ENCODE data around the gene PHF19. TPM values are rescaled to one million over a fixed set of nuclear protein-coding genes. Genes with fewer than 3 reads are reported as not detected.

The PHF19 gene
- total and polyA plus RNA-seq, 4 experiments from 2014 or later: 15.4 to 201 (median 106) TPM

DNA sequence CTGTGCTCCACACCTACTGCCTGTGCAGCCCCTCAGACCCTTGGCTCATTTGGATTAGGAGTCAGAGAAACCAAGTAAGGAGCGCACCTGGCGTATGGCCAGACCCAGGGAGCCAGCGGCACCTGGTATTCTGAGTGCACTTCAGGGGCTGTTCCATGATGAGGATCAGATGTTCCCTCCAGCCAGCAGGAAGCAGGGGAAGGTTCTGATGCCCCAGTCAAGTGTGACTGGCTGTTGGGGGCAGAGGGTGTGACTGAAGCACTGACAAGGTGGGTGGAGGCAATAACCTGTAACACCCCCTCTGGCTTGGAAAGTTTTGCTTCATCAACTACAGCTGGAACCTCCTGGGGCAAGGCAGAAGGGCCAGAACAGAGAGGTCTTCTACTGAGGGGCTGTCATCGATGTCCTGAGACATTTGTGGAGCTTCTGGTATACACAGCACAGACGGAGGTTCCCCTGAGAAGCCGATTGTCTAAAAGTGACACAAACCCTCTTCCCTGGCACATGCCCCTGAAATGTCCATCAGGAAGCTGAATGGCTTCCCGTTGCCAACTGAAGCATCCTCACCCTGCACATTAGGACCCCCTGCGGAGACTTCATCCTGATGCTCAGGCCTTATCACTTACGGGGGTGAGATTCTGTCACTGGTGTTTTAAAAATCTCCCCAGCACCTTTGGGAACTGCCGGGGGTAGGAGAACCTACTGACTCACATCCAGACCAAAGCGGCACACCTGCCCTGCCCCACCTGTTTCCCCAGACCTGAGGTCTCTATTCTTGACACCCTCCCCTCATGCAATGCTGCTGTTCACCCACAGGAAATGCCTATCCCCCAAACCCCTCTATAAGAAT, 28.6 kb upstream of the PHF19 start:
- H3K4me3 ChIP-seq (ENCODE audit: low read length in 2 of 2): no peak overlapping the region
- H3K36me3 Mint-ChIP-seq: peaks cover 61 to 79% of the 10 kb centered on the region in 2 donors
- intact Hi-C loops (cut with micrococcal nuclease): no loop called here
- no peak for DNase-seq
- POLR2A ChIA-PET (ENCODE audit: partially characterized antibody): interaction anchor here (2.7 to 74.5 kb wide), 3 partner anchors 8 to 59 kb away, joined by 10 to 5577 read pairs (median 5577); partner anchors contain the start of genes PHF19 and TRAF1
- H3K4me3 Mint-ChIP-seq: peak overlapping the region in 6 of 8 donors; percentile 9 to 73 (median 54)
- no peaks in the 10 kb centered on the region for H3K9me3 ChIP-seq (ENCODE audit: control insufficient read depth in 1 of 2, low read length in 2 of 2)
- no peaks in the 10 kb centered on the region for H3K27me3 Mint-ChIP-seq
- peaks cover 38% of the 10 kb centered on the region for H3K36me3 ChIP-seq (ENCODE audit: insufficient read depth, low read length)
- peak overlapping the region; percentile 93 to 99 (median 98) for H3K27ac Mint-ChIP-seq
- CTCF ChIA-PET (ENCODE audit: partially characterized antibody): interaction anchor here (1.4 to 7.1 kb wide), 7 partner anchors 10 to 37 kb away, joined by 3 to 47 read pairs (median 8); no protein-coding TSS in a partner anchor
- H3K27me3 ChIP-seq (ENCODE audit: insufficient read depth, low read length): no peaks in the 10 kb centered on the region
- no peaks in the 10 kb centered on the region for H3K9me3 Mint-ChIP-seq
- peaks cover 91% of the 10 kb centered on the region for H3K4me1 ChIP-seq (ENCODE audit: insufficient read depth, low read length)
- H3K4me1 Mint-ChIP-seq: peaks cover 57 to 88% (median 78%) of the 10 kb centered on the region in 4 donors
- H3K27ac ChIP-seq (ENCODE audit: low read depth, low read length): peak overlapping the region; percentile 79

DNA sequence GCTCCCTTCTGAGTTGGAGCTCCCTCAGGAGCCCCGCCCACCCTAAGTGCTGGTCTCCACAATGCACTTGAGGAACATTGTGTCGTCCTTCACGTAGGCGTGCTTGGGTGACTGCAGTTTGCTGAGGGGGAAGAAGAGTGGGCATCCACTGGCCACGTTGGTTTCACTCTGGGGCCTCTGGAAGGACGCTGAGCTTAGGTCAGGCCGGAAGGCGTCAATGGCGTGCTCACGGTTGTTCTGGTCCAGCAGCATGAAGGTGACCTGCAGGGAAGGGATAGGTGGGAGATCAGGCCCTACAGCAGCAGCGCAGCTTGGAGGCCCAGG, 28.0 kb upstream of the PHF19 start:
- DNase-seq: no peak
- Histone ChIP-seq H3K4me1 (ENCODE audit: insufficient read depth, low read length) (peaks cover 91% of the 10 kb centered on the region), H3K27me3 (ENCODE audit: insufficient read depth, low read length) (no peaks in the 10 kb centered on the region), H3K36me3 (ENCODE audit: insufficient read depth, low read length) (peaks cover 34% of the 10 kb centered on the region), H3K27ac (ENCODE audit: low read depth, low read length) (peak overlapping the region; percentile 79), H3K4me3 (ENCODE audit: low read length in 2 of 2) (no peak overlapping the region), H3K9me3 (ENCODE audit: control insufficient read depth in 1 of 2, low read length in 2 of 2) (no peaks in the 10 kb centered on the region)
- intact Hi-C loops (cut with micrococcal nuclease): loop anchor here (1.0 kb wide), 2 partner anchors 13 to 31 kb away; no protein-coding TSS in a partner anchor
- Mint-ChIP-seq H3K27me3 (no peaks in the 10 kb centered on the region), H3K36me3 (peaks cover 55 to 76% of the 10 kb centered on the region in 2 donors), H3K4me3 (peak overlapping the region in 5 of 8 donors; percentile 9 to 73 (median 55)), H3K27ac (peak overlapping the region; percentile 93 to 99 (median 98)), H3K9me3 (no peaks in the 10 kb centered on the region), H3K4me1 (peaks cover 56 to 87% (median 75%) of the 10 kb centered on the region in 4 donors)
- ChIA-PET POLR2A (ENCODE audit: partially characterized antibody) (interaction anchor here (1.4 to 74.5 kb wide), 4 partner anchors 9 to 62 kb away, joined by 4 to 5577 read pairs (median 2794); partner anchors contain the start of genes PHF19, PSMD5 and TRAF1), CTCF (ENCODE audit: partially characterized antibody) (interaction anchor here (0.9 to 7.1 kb wide), 10 partner anchors 11 to 36 kb away, joined by 3 to 47 read pairs (median 8); no protein-coding TSS in a partner anchor)

DNA sequence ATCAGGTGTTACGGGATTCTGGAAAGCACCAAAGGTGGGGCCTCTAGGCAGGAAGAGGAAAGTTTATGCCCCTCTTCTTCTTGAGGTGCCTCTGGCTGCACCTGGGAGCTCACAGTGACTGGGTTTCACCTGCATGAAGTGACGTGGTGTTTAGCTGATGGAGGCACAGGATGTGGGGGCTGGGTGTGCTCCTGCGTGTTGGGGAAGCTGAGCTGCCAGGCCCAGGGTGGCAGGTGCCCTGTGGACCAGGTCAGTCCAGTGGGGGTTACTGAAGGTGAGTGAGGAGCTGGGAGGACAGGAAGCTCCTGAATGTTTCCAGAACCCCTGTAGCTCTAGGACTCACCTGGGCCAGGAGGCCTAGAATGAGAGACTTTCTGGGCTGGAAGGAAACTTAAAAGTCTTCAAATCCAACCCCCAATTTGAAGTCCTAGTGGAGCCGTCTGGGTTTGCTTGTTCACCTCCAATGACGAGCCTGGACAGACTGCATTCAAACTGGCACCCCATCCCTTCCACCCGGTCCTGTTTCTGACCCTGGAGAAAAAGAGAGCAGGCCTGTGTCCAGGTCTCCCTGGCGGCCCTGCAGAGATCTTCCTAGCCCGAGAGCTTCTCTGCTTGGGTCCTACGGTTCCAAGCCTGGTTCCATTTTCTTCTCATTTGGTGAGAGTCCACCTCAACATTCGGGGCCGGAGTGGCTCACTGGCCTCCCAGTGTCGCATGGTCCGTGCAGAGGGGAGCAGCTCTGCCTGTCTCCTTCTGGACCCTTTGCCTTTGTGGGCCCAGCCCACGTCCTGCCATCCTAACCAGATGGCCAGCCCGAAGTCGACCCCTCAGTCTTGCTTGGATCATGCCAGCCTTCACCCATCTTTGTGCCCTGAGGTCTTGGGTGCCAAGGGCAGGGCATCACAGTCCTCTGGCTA, 27.3 kb upstream of the PHF19 start:
- H3K27me3 Mint-ChIP-seq: no peaks in the 10 kb centered on the region
- Histone ChIP-seq H3K27ac (ENCODE audit: low read depth, low read length) (peak overlapping the region; percentile 79), H3K36me3 (ENCODE audit: insufficient read depth, low read length) (peaks cover 28% of the 10 kb centered on the region), H3K4me3 (ENCODE audit: low read length in 2 of 2) (no peak overlapping the region), H3K9me3 (ENCODE audit: control insufficient read depth in 1 of 2, low read length in 2 of 2) (no peaks in the 10 kb centered on the region), H3K4me1 (ENCODE audit: insufficient read depth, low read length) (peaks cover 91% of the 10 kb centered on the region), H3K27me3 (ENCODE audit: insufficient read depth, low read length) (no peaks in the 10 kb centered on the region)
- H3K27ac Mint-ChIP-seq: peak overlapping the region; percentile 93 to 99 (median 98)
- ChIA-PET CTCF (ENCODE audit: partially characterized antibody) (interaction anchor here (0.9 to 7.1 kb wide), 16 partner anchors 8 to 77 kb away, joined by 3 to 47 read pairs (median 4); partner anchors contain the start of genes PHF19 and PSMD5), POLR2A (ENCODE audit: partially characterized antibody) (interaction anchor here (1.1 to 74.5 kb wide), 6 partner anchors 9 to 143 kb away, joined by 3 to 5577 read pairs (median 9); partner anchors contain the start of genes FBXW2, PHF19, PSMD5 and TRAF1)
- peak overlapping the region in 7 of 8 donors; percentile 55 to 75 (median 72) for H3K4me3 Mint-ChIP-seq
- peaks cover 55 to 88% (median 71%) of the 10 kb centered on the region in 4 donors for H3K4me1 Mint-ChIP-seq
- peak; percentile 76 to 89 (median 80) for DNase-seq
- no peaks in the 10 kb centered on the region for H3K9me3 Mint-ChIP-seq
- peaks cover 52 to 70% of the 10 kb centered on the region in 2 donors for H3K36me3 Mint-ChIP-seq
- intact Hi-C loops (cut with micrococcal nuclease): loop anchor here (1.0 kb wide), 2 partner anchors 12 to 32 kb away; no protein-coding TSS in a partner anchor

DNA sequence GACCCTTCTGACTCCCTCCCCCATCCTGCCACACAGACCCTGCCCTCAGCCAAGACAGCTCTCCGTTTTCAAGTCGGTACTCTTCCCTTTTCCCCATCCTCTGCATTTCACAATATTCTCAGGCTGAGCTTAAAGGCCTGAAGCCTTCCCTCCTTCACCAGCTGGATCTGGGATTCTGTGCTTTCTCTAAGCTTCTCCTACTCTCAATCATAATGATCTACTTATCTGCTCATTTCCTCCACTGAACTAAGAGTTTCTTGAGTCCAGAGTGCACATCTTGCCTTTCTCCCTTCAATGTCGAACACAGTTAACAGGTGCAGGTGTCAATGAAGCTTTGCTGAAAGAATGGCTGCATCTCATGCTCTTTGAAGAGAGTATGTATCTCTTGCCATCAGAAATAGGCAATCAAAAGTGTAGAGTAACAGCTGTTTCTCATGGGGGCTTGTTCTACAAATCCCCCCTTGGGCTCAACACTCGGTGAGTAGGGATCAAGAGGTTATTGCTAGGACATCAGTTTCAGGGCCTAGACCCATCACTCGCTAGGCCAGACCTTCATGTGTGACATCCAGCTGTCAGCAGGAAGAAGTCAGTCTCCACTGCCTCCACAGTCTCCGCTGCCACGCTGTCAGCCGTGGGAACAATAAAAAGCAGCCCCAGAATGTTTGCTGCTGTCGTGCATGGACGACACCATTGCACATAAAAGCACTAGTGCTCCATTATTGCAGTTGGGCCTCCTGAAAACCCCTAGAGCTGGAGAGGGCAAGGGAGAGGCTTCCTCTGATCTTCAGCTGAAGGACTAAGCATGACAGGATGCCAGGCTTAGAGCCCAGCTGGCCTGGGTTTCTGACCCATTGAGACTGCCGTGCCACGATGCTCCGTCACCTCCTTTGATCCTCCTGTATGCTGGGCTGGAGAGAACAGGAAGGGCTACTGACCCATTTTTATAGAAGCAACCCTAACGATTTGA, 25.9 kb upstream of the PHF19 start:
- peaks cover 46 to 63% of the 10 kb centered on the region in 2 donors for H3K36me3 Mint-ChIP-seq
- peak overlapping the region in 7 of 8 donors; percentile 10 to 73 (median 55) for H3K4me3 Mint-ChIP-seq
- H3K9me3 ChIP-seq (ENCODE audit: control insufficient read depth in 1 of 2, low read length in 2 of 2): no peaks in the 10 kb centered on the region
- peak in 1 of 5 donors; percentile 16 for DNase-seq
- H3K27me3 Mint-ChIP-seq: no peaks in the 10 kb centered on the region
- intact Hi-C loops (cut with micrococcal nuclease): no loop called here
- H3K4me1 ChIP-seq (ENCODE audit: insufficient read depth, low read length): peaks cover 93% of the 10 kb centered on the region
- no peaks in the 10 kb centered on the region for H3K27me3 ChIP-seq (ENCODE audit: insufficient read depth, low read length)
- H3K4me3 ChIP-seq (ENCODE audit: low read length in 2 of 2): peak overlapping the region in 1 of 2 donors; percentile 7
- H3K36me3 ChIP-seq (ENCODE audit: insufficient read depth, low read length): peaks cover 21% of the 10 kb centered on the region
- peaks cover 58 to 89% (median 74%) of the 10 kb centered on the region in 4 donors for H3K4me1 Mint-ChIP-seq
- H3K27ac Mint-ChIP-seq: peak overlapping the region; percentile 93 to 99 (median 98)
- H3K27ac ChIP-seq (ENCODE audit: low read depth, low read length): peak overlapping the region; percentile 79
- CTCF ChIA-PET (ENCODE audit: partially characterized antibody): interaction anchor here (0.7 to 7.1 kb wide), 10 partner anchors 9 to 79 kb away, joined by 3 to 47 read pairs (median 4); no protein-coding TSS in a partner anchor
- POLR2A ChIA-PET (ENCODE audit: partially characterized antibody): interaction anchor here (2.3 to 74.5 kb wide), 4 partner anchors 10 to 110 kb away, joined by 8 to 5577 read pairs (median 2794); partner anchors contain the start of genes FBXW2, PHF19 and TRAF1
- no peaks in the 10 kb centered on the region for H3K9me3 Mint-ChIP-seq

DNA sequence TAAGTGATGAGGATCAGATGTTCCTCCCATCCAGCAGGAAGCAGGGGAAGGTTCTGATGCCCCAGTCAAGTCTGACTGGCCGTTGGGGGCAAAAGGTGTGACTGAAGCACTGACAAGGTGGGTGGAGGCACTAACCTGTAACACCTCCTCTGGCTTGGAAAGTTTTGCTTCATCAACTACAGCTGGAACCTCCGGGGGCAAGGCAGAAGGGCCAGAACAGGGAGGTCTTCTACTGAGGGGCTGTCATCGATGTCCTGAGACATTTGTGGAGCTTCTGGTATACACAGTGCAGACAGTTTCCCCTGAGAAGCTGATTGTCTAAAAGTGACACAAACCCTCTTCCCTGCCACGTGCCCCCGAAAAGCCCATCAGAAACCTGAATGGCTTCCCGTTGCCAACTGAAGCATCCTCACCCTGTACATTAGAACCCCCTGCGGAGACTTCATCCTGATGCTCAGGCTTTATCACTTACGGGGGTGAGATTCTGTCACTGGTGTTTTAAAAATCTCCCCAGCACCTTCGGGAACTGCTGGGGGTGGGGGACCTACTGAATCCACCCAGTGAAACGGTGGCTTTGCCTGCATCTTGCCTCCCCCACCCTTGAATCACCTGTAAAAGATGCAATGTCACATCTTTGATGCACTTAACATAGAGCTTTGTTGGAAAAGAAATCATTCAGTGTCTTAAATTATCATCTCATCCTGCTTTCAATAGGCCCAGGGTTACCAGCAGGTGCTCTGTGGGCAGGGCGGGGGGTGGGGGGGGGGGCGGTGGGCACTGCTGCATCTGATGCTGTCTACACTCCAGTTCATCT, 25.0 kb upstream of the PHF19 start:
- DNase-seq: no peak
- peaks cover 57 to 87% (median 72%) of the 10 kb centered on the region in 4 donors for H3K4me1 Mint-ChIP-seq
- intact Hi-C loops (cut with micrococcal nuclease): no loop called here
- peaks cover 13% of the 10 kb centered on the region for H3K36me3 ChIP-seq (ENCODE audit: insufficient read depth, low read length)
- no peak overlapping the region for H3K4me3 ChIP-seq (ENCODE audit: low read length in 2 of 2)
- no peaks in the 10 kb centered on the region for H3K9me3 ChIP-seq (ENCODE audit: control insufficient read depth in 1 of 2, low read length in 2 of 2)
- peaks cover 92% of the 10 kb centered on the region for H3K4me1 ChIP-seq (ENCODE audit: insufficient read depth, low read length)
- H3K4me3 Mint-ChIP-seq: peak overlapping the region in 3 of 8 donors; percentile 10 to 53 (median 32)
- no peaks in the 10 kb centered on the region for H3K9me3 Mint-ChIP-seq
- no peak overlapping the region for H3K27ac ChIP-seq (ENCODE audit: low read depth, low read length)
- H3K36me3 Mint-ChIP-seq: peaks cover 37 to 55% of the 10 kb centered on the region in 2 donors
- CTCF ChIA-PET (ENCODE audit: partially characterized antibody): interaction anchor here (1.1 to 7.1 kb wide), 6 partner anchors 10 to 37 kb away, joined by 3 to 47 read pairs (median 4); no protein-coding TSS in a partner anchor
- H3K27ac Mint-ChIP-seq: peak overlapping the region; percentile 93 to 99 (median 98)
- no peaks in the 10 kb centered on the region for H3K27me3 Mint-ChIP-seq
- no peaks in the 10 kb centered on the region for H3K27me3 ChIP-seq (ENCODE audit: insufficient read depth, low read length)
- POLR2A ChIA-PET (ENCODE audit: partially characterized antibody): interaction anchor here (0.9 to 74.5 kb wide), 3 partner anchors 9 to 55 kb away, joined by 4 to 5577 read pairs (median 5577); partner anchors contain the start of genes PHF19 and TRAF1
